ENCODE measurements around the gene HK1. TPM values are rescaled to one million over a fixed set of nuclear protein-coding genes. Genes with fewer than 3 reads are reported as not detected.

The HK1 gene
- total RNA-seq, 4 donors from 2014 or later = 130 to 189 (median 142) TPM

- 51 to 61% methylated on average over 7 of the region's 7 CpGs for WGBS, 2 donors
Observed at GRCh38 chr10:69241575-69241974, 36.7 kb upstream of the HK1 start.

GRCh38 chr10:69242040-69242851, 36.0 kb upstream of the HK1 start:
- Histone ChIP-seq H3K4me3 (no peak overlapping the region), H3K9me3 (no peaks in the 10 kb centered on the region), H3K36me3 (no peaks in the 10 kb centered on the region), H3K4me1 (peaks cover 0 to 35% (median 11%) of the 10 kb centered on the region in 3 donors), H3K27ac (no peak overlapping the region), H3K27me3 (no peaks in the 10 kb centered on the region)
- no peak for DNase-seq
- TF ChIP-seq CTCF (IDR thresholded peaks at IDR 0.05) = no peak
- no peak for TF ChIP-seq POLR2A (IDR thresholded peaks at IDR 0.05)
- WGBS, 2 donors = 81 to 91% methylated on average over 10 to 11 of the region's 11 CpGs
- intact Hi-C loops (cut with DNase I) = loop anchor here (10.0 kb wide), 1 partner anchor 63 kb away; no protein-coding TSS in a partner anchor

More at GRCh38 chr10:69241575-69241974, 36.7 kb upstream of the HK1 start:
- Histone ChIP-seq H3K27me3 (no peaks in the 10 kb centered on the region), H3K4me1 (peaks cover 0 to 35% (median 11%) of the 10 kb centered on the region in 3 donors), H3K27ac (peak overlapping the region in 1 of 4 donors; percentile 16), H3K36me3 (no peaks in the 10 kb centered on the region), H3K4me3 (no peak overlapping the region), H3K9me3 (no peaks in the 10 kb centered on the region)
- no peak for DNase-seq
- TF ChIP-seq CTCF (IDR thresholded peaks at IDR 0.05) (no peak), POLR2A (IDR thresholded peaks at IDR 0.05) (no peak)
- intact Hi-C loops (cut with DNase I) = loop anchor here (10.0 kb wide), 1 partner anchor 63 kb away; no protein-coding TSS in a partner anchor

GRCh38 chr10:69242852-69243212, 35.5 kb upstream of the HK1 start:
- H3K4me1 ChIP-seq = peaks cover 0 to 30% (median 11%) of the 10 kb centered on the region in 3 donors
- no peak for DNase-seq
- WGBS, 2 donors = 75 to 77% methylated on average over 3 to 4 of the region's 5 CpGs
- H3K9me3 ChIP-seq = no peaks in the 10 kb centered on the region
- no peak overlapping the region for H3K4me3 ChIP-seq
- no peak for TF ChIP-seq CTCF (IDR thresholded peaks at IDR 0.05)
- no peak for TF ChIP-seq POLR2A (IDR thresholded peaks at IDR 0.05)
- no peaks in the 10 kb centered on the region for H3K27me3 ChIP-seq
- no peak overlapping the region for H3K27ac ChIP-seq
- intact Hi-C loops (cut with DNase I) = loop anchor here (10.0 kb wide), 1 partner anchor 62 kb away; no protein-coding TSS in a partner anchor
- no peaks in the 10 kb centered on the region for H3K36me3 ChIP-seq

- Histone ChIP-seq H3K9me3 (no peaks in the 10 kb centered on the region), H3K4me3 (no peak overlapping the region), H3K36me3 (no peaks in the 10 kb centered on the region), H3K4me1 (peaks cover 0 to 25% (median 11%) of the 10 kb centered on the region in 3 donors), H3K27ac (no peak overlapping the region), H3K27me3 (no peaks in the 10 kb centered on the region)
- 89 to 92% methylated on average over 10 of the region's 10 CpGs for WGBS, 2 donors
- TF ChIP-seq POLR2A (IDR thresholded peaks at IDR 0.05) (no peak), CTCF (IDR thresholded peaks at IDR 0.05) (no peak)
- intact Hi-C loops (cut with DNase I) = loop anchor here (10.0 kb wide), 1 partner anchor 61 kb away; no protein-coding TSS in a partner anchor
- DNase-seq = no peak
Observed at GRCh38 chr10:69243817-69244216, 34.5 kb upstream of the HK1 start.

GRCh38 chr10:69246036-69246435, 32.3 kb upstream of the HK1 start:
- no peaks in the 10 kb centered on the region for H3K36me3 ChIP-seq
- DNase-seq = no peak
- intact Hi-C loops (cut with DNase I) = loop anchor here (10.0 kb wide), 1 partner anchor 59 kb away; no protein-coding TSS in a partner anchor

More at GRCh38 chr10:69246036-69246435, 32.3 kb upstream of the HK1 start:
- Histone ChIP-seq H3K27me3 (no peaks in the 10 kb centered on the region), H3K4me3 (no peak overlapping the region), H3K4me1 (peaks cover 0 to 8% (median 0%) of the 10 kb centered on the region in 3 donors), H3K27ac (no peak overlapping the region), H3K9me3 (no peaks in the 10 kb centered on the region)
- WGBS, 2 donors = 89 to 93% methylated on average over 2 to 3 of the region's 5 CpGs
- TF ChIP-seq CTCF (IDR thresholded peaks at IDR 0.05) = no peak
- TF ChIP-seq POLR2A (IDR thresholded peaks at IDR 0.05) = no peak
